ENCODE measurements around the gene ABCG5. TPM values are rescaled to one million over a fixed set of nuclear protein-coding genes. Genes with fewer than 3 reads are reported as not detected.
A peak's percentile ranks its signal among the peaks of the same experiment; 100 is the strongest.

ABCG5 gene
- total RNA-seq, 2 experiments from 2014 or later = not detected

- Histone ChIP-seq H3K27ac (ENCODE audit: low read depth in 1 of 2, low read length in 2 of 2) (no peak overlapping the region), H3K4me3 (ENCODE audit: low read length) (no peak overlapping the region), H3K4me1 (ENCODE audit: insufficient read depth, low read length) (no peaks in the 10 kb centered on the region), H3K27me3 (ENCODE audit: control insufficient read depth in 1 of 2, insufficient read depth in 2 of 2, low read length in 2 of 2) (peaks cover 14% of the 10 kb centered on the region in 2 experiments), H3K9me3 (ENCODE audit: control insufficient read depth in 1 of 2, insufficient read depth in 1 of 2, low read length in 2 of 2) (peaks cover 0 to 8% of the 10 kb centered on the region in 2 experiments), H3K36me3 (ENCODE audit: insufficient read depth, low read length) (no peaks in the 10 kb centered on the region)
- Mint-ChIP-seq H3K4me3 (no peak overlapping the region), H3K27ac (no peak overlapping the region), H3K27me3 (peaks cover 41% of the 10 kb centered on the region), H3K9me3 (no peaks in the 10 kb centered on the region), H3K4me1 (ENCODE audit: low read depth) (no peaks in the 10 kb centered on the region), H3K36me3 (ENCODE audit: low read depth) (no peaks in the 10 kb centered on the region)
- CTCF ChIA-PET = no interaction called here
- ATAC-seq (ENCODE audit: poor library complexity) = no peak
- intact Hi-C loops (cut with DNase I, micrococcal nuclease) = no loop called here
- no peak for TF ChIP-seq CTCF (IDR thresholded peaks at IDR 0.05)
- POLR2A ChIA-PET = no interaction called here
- DNase-seq = peak in 1 of 14 experiments; percentile 27
Observed at GRCh38 chr2:43851011-43851980, 12.7 kb upstream of the ABCG5 start.

- peaks cover 0 to 8% of the 10 kb centered on the region in 2 experiments for H3K9me3 ChIP-seq (ENCODE audit: control insufficient read depth in 1 of 2, insufficient read depth in 1 of 2, low read length in 2 of 2)
Observed at GRCh38 chr2:43848214-43848613, 9.6 kb upstream of the ABCG5 start.

GRCh38 chr2:43846140-43846793 lies 7.6 kb upstream of the ABCG5 start:
- CTCF ChIA-PET = no interaction called here
- TF ChIP-seq CTCF (IDR thresholded peaks at IDR 0.05) = no peak
- Mint-ChIP-seq H3K36me3 (ENCODE audit: low read depth) (no peaks in the 10 kb centered on the region), H3K4me3 (no peak overlapping the region), H3K27ac (no peak overlapping the region), H3K27me3 (peaks cover 10% of the 10 kb centered on the region), H3K9me3 (no peaks in the 10 kb centered on the region), H3K4me1 (ENCODE audit: low read depth) (no peaks in the 10 kb centered on the region)
- Histone ChIP-seq H3K27ac (ENCODE audit: low read depth in 1 of 2, low read length in 2 of 2) (no peak overlapping the region), H3K4me3 (ENCODE audit: low read length) (no peak overlapping the region), H3K4me1 (ENCODE audit: insufficient read depth, low read length) (no peaks in the 10 kb centered on the region), H3K27me3 (ENCODE audit: control insufficient read depth in 1 of 2, insufficient read depth in 2 of 2, low read length in 2 of 2) (peaks cover 0 to 7% of the 10 kb centered on the region in 2 experiments), H3K9me3 (ENCODE audit: control insufficient read depth in 1 of 2, insufficient read depth in 1 of 2, low read length in 2 of 2) (no peaks in the 10 kb centered on the region), H3K36me3 (ENCODE audit: insufficient read depth, low read length) (no peaks in the 10 kb centered on the region)
- ATAC-seq (ENCODE audit: poor library complexity) = no peak
- DNase-seq = no peak
- intact Hi-C loops (cut with DNase I, micrococcal nuclease) = no loop called here
- POLR2A ChIA-PET = no interaction called here

More at GRCh38 chr2:43848214-43848613, 9.6 kb upstream of the ABCG5 start:
- Histone ChIP-seq H3K36me3 (ENCODE audit: insufficient read depth, low read length) (no peaks in the 10 kb centered on the region), H3K27me3 (ENCODE audit: control insufficient read depth in 1 of 2, insufficient read depth in 2 of 2, low read length in 2 of 2) (peaks cover 7 to 11% of the 10 kb centered on the region in 2 experiments), H3K4me1 (ENCODE audit: insufficient read depth, low read length) (no peaks in the 10 kb centered on the region), H3K4me3 (ENCODE audit: low read length) (no peak overlapping the region), H3K27ac (ENCODE audit: low read depth in 1 of 2, low read length in 2 of 2) (no peak overlapping the region)
- Mint-ChIP-seq H3K36me3 (ENCODE audit: low read depth) (no peaks in the 10 kb centered on the region), H3K27me3 (peaks cover 20% of the 10 kb centered on the region), H3K27ac (no peak overlapping the region), H3K9me3 (no peaks in the 10 kb centered on the region), H3K4me1 (ENCODE audit: low read depth) (no peaks in the 10 kb centered on the region), H3K4me3 (no peak overlapping the region)
- ATAC-seq (ENCODE audit: poor library complexity) (no peak), DNase-seq (no peak)
- ChIA-PET POLR2A (no interaction called here), CTCF (interaction anchor here (0.5 kb wide), 1 partner anchor 52 kb away, joined by 3 read pairs; no protein-coding TSS in a partner anchor)
- intact Hi-C loops (cut with DNase I, micrococcal nuclease) = no loop called here
- no peak for TF ChIP-seq CTCF (IDR thresholded peaks at IDR 0.05)

Measured in CD4-positive, alpha-beta T cell (primary cell).